ENCODE measurements around the gene PEAR1.

Gene PEAR1

DNA sequence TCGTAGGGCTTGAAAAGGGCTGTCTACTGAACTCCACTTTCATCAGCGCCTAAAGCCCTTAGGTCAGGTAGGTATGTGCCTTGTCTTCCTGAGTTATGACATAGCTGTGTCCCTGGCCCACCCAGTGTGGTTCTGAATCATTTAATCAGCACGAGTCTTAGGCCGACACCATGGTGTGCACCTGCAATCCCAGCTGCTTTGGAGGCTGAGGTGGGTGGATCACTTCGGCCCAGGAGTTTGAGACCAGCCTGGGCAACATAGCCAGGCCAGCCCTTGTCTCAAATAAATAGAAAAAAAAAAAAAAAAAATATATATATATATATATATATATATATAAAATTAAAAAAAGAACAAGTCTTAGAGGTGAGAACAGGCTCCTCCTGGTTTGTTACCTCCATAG is 42.7 kb downstream of the PEAR1 start:
- TF ChIP-seq EGR1 (IDR thresholded peaks at IDR 0.05) (no peak), TCF12 (IDR thresholded peaks at IDR 0.05; ENCODE audit: low read depth) (no peak), FOXM1 (IDR thresholded peaks at IDR 0.05; ENCODE audit: borderline replicate concordance, low read depth) (no peak), TEAD4 (IDR thresholded peaks at IDR 0.05) (no peak), YY1 (IDR thresholded peaks at IDR 0.05; ENCODE audit: low read depth) (no peak), MAX (IDR thresholded peaks at IDR 0.05) (no peak), EP300 (IDR thresholded peaks at IDR 0.05; ENCODE audit: borderline replicate concordance) (no peak), ZBTB7A (IDR thresholded peaks at IDR 0.05; ENCODE audit: low read depth) (no peak), CREB1 (IDR thresholded peaks at IDR 0.05; ENCODE audit: low read depth) (no peak), USF1 (IDR thresholded peaks at IDR 0.05) (no peak), RAD21 (IDR thresholded peaks at IDR 0.05; ENCODE audit: low read depth) (no peak), TAF1 (IDR thresholded peaks at IDR 0.05; ENCODE audit: low read depth) (no peak), CEBPB (IDR thresholded peaks at IDR 0.05) (no peak), NFIC (IDR thresholded peaks at IDR 0.05) (no peak)
- TF ChIP-seq, protein P1, sequence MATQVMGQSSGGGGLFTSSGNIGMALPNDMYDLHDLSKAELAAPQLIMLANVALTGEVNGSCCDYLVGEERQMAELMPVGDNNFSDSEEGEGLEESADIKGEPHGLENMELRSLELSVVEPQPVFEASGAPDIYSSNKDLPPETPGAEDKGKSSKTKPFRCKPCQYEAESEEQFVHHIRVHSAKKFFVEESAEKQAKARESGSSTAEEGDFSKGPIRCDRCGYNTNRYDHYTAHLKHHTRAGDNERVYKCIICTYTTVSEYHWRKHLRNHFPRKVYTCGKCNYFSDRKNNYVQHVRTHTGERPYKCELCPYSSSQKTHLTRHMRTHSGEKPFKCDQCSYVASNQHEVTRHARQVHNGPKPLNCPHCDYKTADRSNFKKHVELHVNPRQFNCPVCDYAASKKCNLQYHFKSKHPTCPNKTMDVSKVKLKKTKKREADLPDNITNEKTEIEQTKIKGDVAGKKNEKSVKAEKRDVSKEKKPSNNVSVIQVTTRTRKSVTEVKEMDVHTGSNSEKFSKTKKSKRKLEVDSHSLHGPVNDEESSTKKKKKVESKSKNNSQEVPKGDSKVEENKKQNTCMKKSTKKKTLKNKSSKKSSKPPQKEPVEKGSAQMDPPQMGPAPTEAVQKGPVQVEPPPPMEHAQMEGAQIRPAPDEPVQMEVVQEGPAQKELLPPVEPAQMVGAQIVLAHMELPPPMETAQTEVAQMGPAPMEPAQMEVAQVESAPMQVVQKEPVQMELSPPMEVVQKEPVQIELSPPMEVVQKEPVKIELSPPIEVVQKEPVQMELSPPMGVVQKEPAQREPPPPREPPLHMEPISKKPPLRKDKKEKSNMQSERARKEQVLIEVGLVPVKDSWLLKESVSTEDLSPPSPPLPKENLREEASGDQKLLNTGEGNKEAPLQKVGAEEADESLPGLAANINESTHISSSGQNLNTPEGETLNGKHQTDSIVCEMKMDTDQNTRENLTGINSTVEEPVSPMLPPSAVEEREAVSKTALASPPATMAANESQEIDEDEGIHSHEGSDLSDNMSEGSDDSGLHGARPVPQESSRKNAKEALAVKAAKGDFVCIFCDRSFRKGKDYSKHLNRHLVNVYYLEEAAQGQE (IDR thresholded peaks at IDR 0.05; ENCODE audit: low read depth) = no peak

- no peak for TF ChIP-seq TCF12 (IDR thresholded peaks at IDR 0.05; ENCODE audit: low read depth)
- TF ChIP-seq TEAD4 (IDR thresholded peaks at IDR 0.05) = no peak
- TF ChIP-seq ZBTB7A (IDR thresholded peaks at IDR 0.05; ENCODE audit: low read depth) = no peak
- TF ChIP-seq MAX (IDR thresholded peaks at IDR 0.05) = no peak
- no peak for TF ChIP-seq EGR1 (IDR thresholded peaks at IDR 0.05)
- no peak for TF ChIP-seq EP300 (IDR thresholded peaks at IDR 0.05; ENCODE audit: borderline replicate concordance)
- TF ChIP-seq, protein P1 (IDR thresholded peaks at IDR 0.05; ENCODE audit: low read depth) = no peak
- TF ChIP-seq FOXM1 (IDR thresholded peaks at IDR 0.05; ENCODE audit: borderline replicate concordance, low read depth) = no peak
- TF ChIP-seq YY1 (IDR thresholded peaks at IDR 0.05; ENCODE audit: low read depth) = no peak
- TF ChIP-seq RAD21 (IDR thresholded peaks at IDR 0.05; ENCODE audit: low read depth) = no peak
These were observed 43.3 kb downstream of the PEAR1 start for GRCh38 chr1:156936721-156937220.

- TF ChIP-seq EGR1 (IDR thresholded peaks at IDR 0.05) = no peak
- no peak for TF ChIP-seq CREB1 (IDR thresholded peaks at IDR 0.05; ENCODE audit: low read depth)
- TF ChIP-seq, protein P1 (IDR thresholded peaks at IDR 0.05; ENCODE audit: low read depth) = no peak
- TF ChIP-seq TCF12 (IDR thresholded peaks at IDR 0.05; ENCODE audit: low read depth) = no peak
- no peak for TF ChIP-seq CEBPB (IDR thresholded peaks at IDR 0.05)
- no peak for TF ChIP-seq EP300 (IDR thresholded peaks at IDR 0.05; ENCODE audit: borderline replicate concordance)
- TF ChIP-seq TEAD4 (IDR thresholded peaks at IDR 0.05) = no peak
- TF ChIP-seq USF1 (IDR thresholded peaks at IDR 0.05) = no peak
- TF ChIP-seq TAF1 (IDR thresholded peaks at IDR 0.05; ENCODE audit: low read depth) = no peak
These were observed 44.4 kb downstream of the PEAR1 start for GRCh38 chr1:156937883-156938282.

GRCh38 chr1:156938813-156939212 is 45.3 kb downstream of the PEAR1 start:
- TF ChIP-seq NFIC (IDR thresholded peaks at IDR 0.05) (no peak), MAX (IDR thresholded peaks at IDR 0.05) (no peak), USF1 (IDR thresholded peaks at IDR 0.05) (no peak), ZBTB7A (IDR thresholded peaks at IDR 0.05; ENCODE audit: low read depth) (no peak), EP300 (IDR thresholded peaks at IDR 0.05; ENCODE audit: borderline replicate concordance) (no peak), EGR1 (IDR thresholded peaks at IDR 0.05) (no peak), TCF12 (IDR thresholded peaks at IDR 0.05; ENCODE audit: low read depth) (no peak), RAD21 (IDR thresholded peaks at IDR 0.05; ENCODE audit: low read depth) (no peak), FOXM1 (IDR thresholded peaks at IDR 0.05; ENCODE audit: borderline replicate concordance, low read depth) (no peak), YY1 (IDR thresholded peaks at IDR 0.05; ENCODE audit: low read depth) (no peak), CREB1 (IDR thresholded peaks at IDR 0.05; ENCODE audit: low read depth) (no peak), TEAD4 (IDR thresholded peaks at IDR 0.05) (no peak), TAF1 (IDR thresholded peaks at IDR 0.05; ENCODE audit: low read depth) (no peak), CEBPB (IDR thresholded peaks at IDR 0.05) (no peak)
- TF ChIP-seq, protein P1 (IDR thresholded peaks at IDR 0.05; ENCODE audit: low read depth) = no peak
